Aorta (tissue), 5 donors: Measurements from ENCODE around the gene SYT6. TPM values are rescaled to one million over a fixed set of nuclear protein-coding genes. Genes with fewer than 3 reads are reported as not detected.
A peak's percentile ranks its signal among the peaks of the same experiment; 100 is the strongest.

ENCODE experiments used
- ATAC-seq: fragments of 200-7000 bp; cut with Tn5 transposase; one replicate; pipeline ENCODE4 v1.9.1; 2022; ENCODE audit warnings: moderate library complexity; ENCODE audit not compliant: low FRiP score
- DNase-seq, 2 donors: peaks; one replicate each; pipeline ENCODE4 v3.0.0-alpha.2; 2020
- H3K27ac ChIP-seq, 2 donors: one replicate each; pipeline ENCODE4 v1.5.1; 2013; ENCODE audit warnings: low read length in 2 of 2, mild to moderate bottlenecking in 2 of 2, moderate library complexity in 2 of 2, control low read depth in 1 of 2, inconsistent platforms in 1 of 2, low read depth in 1 of 2
- H3K27me3 ChIP-seq, 2 donors: one replicate each; pipeline ENCODE4 v1.6.1; 2013; ENCODE audit warnings: control low read depth in 1 of 2, low read length in 1 of 2, mild to moderate bottlenecking in 1 of 2, moderate library complexity in 1 of 2; ENCODE audit not compliant: insufficient read depth in 2 of 2, control insufficient read depth in 1 of 2
- H3K36me3 ChIP-seq, 2 donors: one replicate each; pipeline ENCODE4 v1.6.1; 2013; ENCODE audit warnings: control low read depth in 1 of 2, low read length in 1 of 2, mild to moderate bottlenecking in 1 of 2; ENCODE audit not compliant: insufficient read depth in 2 of 2, control insufficient read depth in 1 of 2
- H3K4me1 ChIP-seq, 2 donors: one replicate each; pipeline ENCODE4 v1.6.1; 2013; ENCODE audit warnings: low read length in 2 of 2, control low read depth in 1 of 2, mild to moderate bottlenecking in 1 of 2, moderate library complexity in 1 of 2; ENCODE audit not compliant: insufficient read depth in 2 of 2, control insufficient read depth in 1 of 2
- H3K4me3 ChIP-seq, 2 donors: one replicate each; pipeline ENCODE4 v1.5.1; 2013; ENCODE audit warnings: low read length in 2 of 2, control low read depth in 1 of 2, mild to moderate bottlenecking in 1 of 2
- H3K9me3 ChIP-seq: one replicate; pipeline ENCODE4 v1.6.1; 2013; ENCODE audit warnings: mild to moderate bottlenecking, low read length; ENCODE audit not compliant: control insufficient read depth
- WGBS, 2 donors: extraction: QIAGEN DNeasy Blood & Tissue Kit; methylation state at CpG; one replicate each; pipeline ENCODE4 v1.1.7; 2013; 5-methylcytosine and 5-hydroxymethylcytosine counted together
- intact Hi-C, 2 donors: fragments of 100-400 bp; cut with DNase I; formaldehyde crosslinking; loops; one replicate each; pipeline versions ENCODE4 v1.14.2 to v1.15.0; 2022
- polyA plus RNA-seq, 2 donors: library from polyadenylated mRNA; stranded (reverse); fragments of 200-250 nt; gene quantifications; one replicate each; pipeline ENCODE4 v1.2.3, GENCODE V29; 2013
- total RNA-seq, 2 donors: library from RNA; stranded (reverse); fragmentation: NEBNext Ultra II Directional; extraction: Animal tissue kit (Norgen Biotek cat#: 25700); gene quantifications; one replicate each; pipeline ENCODE4 v1.2.1, GENCODE V29; 2021
- donor health status: healthy with polysubstance abuse.
- donor health status: Bipolar disorder and iron deficiency.
- donor health status: DM: no; HTN: no; CAD: no.
- donor health status: DM: no; HTN: no; CAD: no.
- donor health status: DM: yes; HTN: yes; CAD: no.

SYT6 gene
- total and polyA plus RNA-seq, 4 donors, result 0.12 TPM; not detected in 3

GRCh38 chr1:114086601-114087368 lies 66.9 kb downstream of the SYT6 start:
- Histone ChIP-seq H3K36me3 (no peaks in the 10 kb centered on the region), H3K4me3 (no peak overlapping the region), H3K27ac (no peak overlapping the region), H3K4me1 (no peaks in the 10 kb centered on the region), H3K9me3 (no peaks in the 10 kb centered on the region), H3K27me3 (no peaks in the 10 kb centered on the region)
- WGBS, 2 donors, result 79 to 88% methylated on average over 8 of the region's 8 CpGs
- ATAC-seq, result no peak
- intact Hi-C loops, result no loop called here
- DNase-seq, result no peak

- 88 to 92% methylated on average over 2 of the region's 2 CpGs for WGBS, 2 donors
- H3K4me1 ChIP-seq, result no peaks in the 10 kb centered on the region
- no peaks in the 10 kb centered on the region for H3K9me3 ChIP-seq
- no peaks in the 10 kb centered on the region for H3K27me3 ChIP-seq
- H3K4me3 ChIP-seq, result no peak overlapping the region
- intact Hi-C loops, result no loop called here
- ATAC-seq (no peak), DNase-seq (no peak)
- no peak overlapping the region for H3K27ac ChIP-seq
- H3K36me3 ChIP-seq, result no peaks in the 10 kb centered on the region
These were observed 70.6 kb downstream of the SYT6 start for GRCh38 chr1:114082867-114083585.

GRCh38 chr1:114082304-114082630 lies 71.4 kb downstream of the SYT6 start:
- Histone ChIP-seq H3K4me3 (no peak overlapping the region), H3K36me3 (no peaks in the 10 kb centered on the region), H3K4me1 (no peaks in the 10 kb centered on the region), H3K27ac (no peak overlapping the region), H3K27me3 (no peaks in the 10 kb centered on the region), H3K9me3 (no peaks in the 10 kb centered on the region)
- intact Hi-C loops, result no loop called here
- no peak for DNase-seq
- ATAC-seq, result no peak
- WGBS, 2 donors, result 78 to 83% methylated on average over 2 of the region's 2 CpGs

- WGBS, 2 donors, result 21 to 28% methylated on average over 17 of the region's 17 CpGs
- H3K27ac ChIP-seq, result no peak overlapping the region
- H3K4me1 ChIP-seq, result no peaks in the 10 kb centered on the region
- H3K4me3 ChIP-seq, result no peak overlapping the region
- intact Hi-C loops, result no loop called here
- H3K36me3 ChIP-seq, result no peaks in the 10 kb centered on the region
- no peaks in the 10 kb centered on the region for H3K9me3 ChIP-seq
- ATAC-seq (peak; percentile 53), DNase-seq (peak in 1 of 2 donors; percentile 74)
- H3K27me3 ChIP-seq, result no peaks in the 10 kb centered on the region
These were observed 72.0 kb downstream of the SYT6 start for GRCh38 chr1:114081437-114082303.

GRCh38 chr1:114080511-114081436 lies 72.9 kb downstream of the SYT6 start:
- Histone ChIP-seq H3K36me3 (no peaks in the 10 kb centered on the region), H3K4me1 (no peaks in the 10 kb centered on the region), H3K27ac (no peak overlapping the region), H3K27me3 (no peaks in the 10 kb centered on the region), H3K4me3 (no peak overlapping the region), H3K9me3 (no peaks in the 10 kb centered on the region)
- ATAC-seq (no peak), DNase-seq (no peak)
- intact Hi-C loops, result no loop called here
- WGBS, 2 donors, result 60 to 67% methylated on average over 13 of the region's 13 CpGs

- Histone ChIP-seq H3K4me3 (no peak overlapping the region), H3K27ac (no peak overlapping the region), H3K4me1 (no peaks in the 10 kb centered on the region), H3K27me3 (no peaks in the 10 kb centered on the region), H3K9me3 (no peaks in the 10 kb centered on the region), H3K36me3 (no peaks in the 10 kb centered on the region)
- DNase-seq (no peak), ATAC-seq (no peak)
- intact Hi-C loops, result no loop called here
- 91 to 93% methylated on average over 5 of the region's 5 CpGs for WGBS, 2 donors
These were observed 74.0 kb downstream of the SYT6 start for GRCh38 chr1:114079596-114080190.

- H3K36me3 ChIP-seq, result no peaks in the 10 kb centered on the region
- ATAC-seq (no peak), DNase-seq (no peak)
- H3K27me3 ChIP-seq, result no peaks in the 10 kb centered on the region
- no peaks in the 10 kb centered on the region for H3K9me3 ChIP-seq
- no peaks in the 10 kb centered on the region for H3K4me1 ChIP-seq
- 81 to 84% methylated on average over 4 of the region's 4 CpGs for WGBS, 2 donors
- no peak overlapping the region for H3K4me3 ChIP-seq
- no peak overlapping the region for H3K27ac ChIP-seq
- intact Hi-C loops, result no loop called here
These were observed 75.6 kb downstream of the SYT6 start for GRCh38 chr1:114078116-114078515.

GRCh38 chr1:114077188-114077587 lies 76.5 kb downstream of the SYT6 start:
- H3K4me1 ChIP-seq, result no peaks in the 10 kb centered on the region
- H3K4me3 ChIP-seq, result no peak overlapping the region
- no peaks in the 10 kb centered on the region for H3K27me3 ChIP-seq
- ATAC-seq, result no peak
- H3K36me3 ChIP-seq, result no peaks in the 10 kb centered on the region
- 86 to 87% methylated on average over 3 of the region's 3 CpGs for WGBS, 2 donors
- DNase-seq, result no peak
- H3K9me3 ChIP-seq, result peaks cover 1% of the 10 kb centered on the region
- intact Hi-C loops, result no loop called here
- no peak overlapping the region for H3K27ac ChIP-seq
